VCaP (cell line): ENCODE measurements around the gene MISFA.

ENCODE experiments used
- H3K27ac ChIP-seq: fragments of 450-650 bp; 2 replicates; pipeline ENCODE4 v1.5.1; 2017
- TF ChIP-seq, protein P1 (sequence below): fragments of 450-650 bp; conservative IDR thresholded peaks from 2 replicates; pipeline ENCODE4 v1.5.1; 2017; ENCODE audit warnings: mild to moderate bottlenecking, moderate library complexity

Gene MISFA

DNA sequence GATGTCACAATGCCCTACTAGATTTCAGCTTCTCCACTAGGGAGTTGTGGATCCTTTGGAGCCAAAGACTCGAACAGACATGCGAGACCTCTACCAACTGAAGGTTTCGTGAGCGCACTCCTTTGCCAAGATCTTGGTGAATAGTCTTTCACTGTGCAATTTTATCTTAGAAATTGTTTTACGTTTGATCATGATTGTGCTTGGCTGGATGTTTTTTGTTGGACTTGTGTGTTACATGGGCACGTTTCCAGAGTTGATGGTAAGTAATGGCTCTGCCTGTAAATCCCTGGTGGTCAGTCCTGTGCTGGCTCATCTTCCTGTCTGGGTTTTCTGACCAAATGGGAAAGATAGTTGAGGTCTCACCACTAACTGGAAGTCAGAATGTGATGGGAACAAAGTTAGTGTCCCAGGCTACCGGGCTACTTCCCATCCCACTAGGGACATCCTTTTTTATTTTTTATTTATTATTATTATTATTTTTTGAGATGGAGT lies at the start of gene MISFA:
MISFA (plus strand) TSS at position 51 of the 492 bp plus-strand sequence; CDS start at position 191, 140 bp downstream.
- TF ChIP-seq, protein P1, sequence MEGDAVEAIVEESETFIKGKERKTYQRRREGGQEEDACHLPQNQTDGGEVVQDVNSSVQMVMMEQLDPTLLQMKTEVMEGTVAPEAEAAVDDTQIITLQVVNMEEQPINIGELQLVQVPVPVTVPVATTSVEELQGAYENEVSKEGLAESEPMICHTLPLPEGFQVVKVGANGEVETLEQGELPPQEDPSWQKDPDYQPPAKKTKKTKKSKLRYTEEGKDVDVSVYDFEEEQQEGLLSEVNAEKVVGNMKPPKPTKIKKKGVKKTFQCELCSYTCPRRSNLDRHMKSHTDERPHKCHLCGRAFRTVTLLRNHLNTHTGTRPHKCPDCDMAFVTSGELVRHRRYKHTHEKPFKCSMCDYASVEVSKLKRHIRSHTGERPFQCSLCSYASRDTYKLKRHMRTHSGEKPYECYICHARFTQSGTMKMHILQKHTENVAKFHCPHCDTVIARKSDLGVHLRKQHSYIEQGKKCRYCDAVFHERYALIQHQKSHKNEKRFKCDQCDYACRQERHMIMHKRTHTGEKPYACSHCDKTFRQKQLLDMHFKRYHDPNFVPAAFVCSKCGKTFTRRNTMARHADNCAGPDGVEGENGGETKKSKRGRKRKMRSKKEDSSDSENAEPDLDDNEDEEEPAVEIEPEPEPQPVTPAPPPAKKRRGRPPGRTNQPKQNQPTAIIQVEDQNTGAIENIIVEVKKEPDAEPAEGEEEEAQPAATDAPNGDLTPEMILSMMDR: no peak
- no peak within 1 kb of the TSS for H3K27ac ChIP-seq

DNA sequence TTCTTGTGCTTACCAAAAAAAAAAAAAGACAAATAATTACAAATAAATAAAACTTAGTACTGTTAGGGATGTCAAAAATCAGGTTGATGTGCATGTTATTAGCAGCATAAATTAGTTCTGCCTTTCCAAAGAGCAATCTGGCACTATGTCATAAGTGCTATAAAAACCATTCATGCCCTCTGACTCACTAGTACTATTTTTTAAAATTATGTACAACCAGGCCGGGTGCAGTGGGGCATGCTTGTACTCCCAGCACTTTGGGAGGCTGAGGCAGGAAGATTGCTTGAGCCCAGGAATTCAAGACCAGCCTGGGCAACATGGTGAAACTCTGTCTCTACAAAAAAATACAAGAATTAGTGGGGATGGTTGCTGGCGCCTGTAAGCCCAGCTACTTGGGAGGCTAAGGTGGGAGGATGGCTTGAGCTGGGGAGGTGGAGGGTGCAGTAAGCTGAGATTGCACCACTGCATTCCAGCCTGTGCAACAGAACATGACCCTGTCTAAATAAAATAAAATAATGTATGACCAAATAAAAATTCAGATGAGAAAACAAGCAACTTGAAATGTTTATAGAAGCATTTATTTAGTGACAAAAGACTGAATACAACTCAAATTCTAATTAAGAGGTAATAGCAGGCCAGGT lies 36.4 kb upstream of the MISFA start:
- H3K27ac ChIP-seq: no peak overlapping the region
- TF ChIP-seq, protein P1: no peak

- TF ChIP-seq, protein P1: no peak
- no peak overlapping the region for H3K27ac ChIP-seq
Observed at GRCh38 chr11:18564149-18564548, 35.4 kb upstream of the MISFA start.

GRCh38 chr11:18566406-18566805 lies 33.2 kb upstream of the MISFA start:
- H3K27ac ChIP-seq: no peak overlapping the region
- TF ChIP-seq, protein P1: no peak

DNA sequence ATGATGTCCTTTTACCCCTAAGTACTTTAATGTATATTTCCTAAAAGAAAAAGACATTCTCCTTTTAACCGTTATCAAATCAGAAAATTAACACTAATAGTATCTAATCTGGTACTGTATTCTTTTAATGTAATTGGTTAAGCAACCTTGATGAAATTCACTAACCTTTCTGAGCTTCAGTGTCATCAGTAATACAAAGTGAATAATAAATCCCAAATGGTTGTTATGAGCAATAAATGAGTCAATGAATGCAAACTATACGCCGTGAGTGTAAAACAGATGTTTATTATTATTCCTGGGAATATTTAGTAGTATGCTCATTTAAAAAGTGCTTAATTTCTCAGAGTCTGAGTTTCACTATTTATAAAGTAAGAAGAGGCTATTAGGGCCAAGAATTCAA lies 32.5 kb upstream of the MISFA start:
- TF ChIP-seq, protein P1: no peak
- H3K27ac ChIP-seq: no peak overlapping the region

DNA sequence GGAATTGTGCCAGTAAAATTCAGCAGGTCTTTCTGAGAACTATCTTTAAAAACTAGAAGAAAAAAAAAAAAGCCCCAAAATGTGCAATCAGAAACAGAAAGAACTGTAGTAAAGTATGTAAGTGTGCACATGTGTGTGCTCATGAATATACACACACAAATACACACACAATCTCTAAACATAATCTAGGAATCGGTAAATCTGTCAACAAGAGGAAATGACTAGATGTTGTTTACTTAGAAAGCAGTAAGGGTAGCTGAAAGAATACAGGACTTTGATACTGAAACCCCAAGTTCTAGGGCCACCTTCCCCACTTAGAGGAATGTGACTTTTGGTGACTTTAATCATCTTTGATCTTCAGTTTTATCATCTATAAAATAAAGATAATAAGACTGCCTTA lies 24.2 kb upstream of the MISFA start:
- peak overlapping the region; percentile 57 for H3K27ac ChIP-seq

GRCh38 chr11:18578975-18579598 lies 20.5 kb upstream of the MISFA start:
- TF ChIP-seq, protein P1: no peak
- peak overlapping the region; percentile 68 for H3K27ac ChIP-seq

More for the DNA sequence above, 24.2 kb upstream of the MISFA start:
- TF ChIP-seq, protein P1: no peak
